ENCODE measurements around the gene CYP4F3. TPM values are rescaled to one million over a fixed set of nuclear protein-coding genes. Genes with fewer than 3 reads are reported as not detected.
A peak's percentile ranks its signal among the peaks of the same experiment; 100 is the strongest.

The CYP4F3 gene
- total and polyA plus RNA-seq, 2 of the 13 experiments (the other 11 are each of a cell fraction or from before 2014, with no cell fraction given) = 17.8 to 22.8 TPM

GRCh38 chr19:15643387-15643786 lies 2.7 kb downstream of the CYP4F3 start (continued):
- TF ChIP-seq ZBTB40 (IDR thresholded peaks at IDR 0.05) = no peak
- no peak for TF ChIP-seq ZBTB40 (CRISPR knock-in tag; IDR thresholded peaks at IDR 0.05)
- no peak for TF ChIP-seq PRDM10 (CRISPR knock-in tag; IDR thresholded peaks at IDR 0.05; ENCODE audit: low read depth)
- no peak for TF ChIP-seq CHD4 (IDR thresholded peaks at IDR 0.05; ENCODE audit: borderline replicate concordance, low read length)
- no peak for TF ChIP-seq SYNCRIP (IDR thresholded peaks at IDR 0.05; ENCODE audit: insufficient read depth, low read depth, low read length)
- TF ChIP-seq, protein P1, sequence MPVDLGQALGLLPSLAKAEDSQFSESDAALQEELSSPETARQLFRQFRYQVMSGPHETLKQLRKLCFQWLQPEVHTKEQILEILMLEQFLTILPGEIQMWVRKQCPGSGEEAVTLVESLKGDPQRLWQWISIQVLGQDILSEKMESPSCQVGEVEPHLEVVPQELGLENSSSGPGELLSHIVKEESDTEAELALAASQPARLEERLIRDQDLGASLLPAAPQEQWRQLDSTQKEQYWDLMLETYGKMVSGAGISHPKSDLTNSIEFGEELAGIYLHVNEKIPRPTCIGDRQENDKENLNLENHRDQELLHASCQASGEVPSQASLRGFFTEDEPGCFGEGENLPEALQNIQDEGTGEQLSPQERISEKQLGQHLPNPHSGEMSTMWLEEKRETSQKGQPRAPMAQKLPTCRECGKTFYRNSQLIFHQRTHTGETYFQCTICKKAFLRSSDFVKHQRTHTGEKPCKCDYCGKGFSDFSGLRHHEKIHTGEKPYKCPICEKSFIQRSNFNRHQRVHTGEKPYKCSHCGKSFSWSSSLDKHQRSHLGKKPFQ (CRISPR knock-in tag; IDR thresholded peaks at IDR 0.05; ENCODE audit: insufficient replicate concordance) = peak; percentile 24
- TF ChIP-seq MLLT10 (CRISPR knock-in tag; IDR thresholded peaks at IDR 0.05) = no peak
- no peak for TF ChIP-seq ZNF713 (CRISPR knock-in tag; IDR thresholded peaks at IDR 0.05)
- peak; percentile 96 for TF ChIP-seq HNF4A (CRISPR knock-in tag; IDR thresholded peaks at IDR 0.05)
- TF ChIP-seq KDM2A (CRISPR knock-in tag; IDR thresholded peaks at IDR 0.05; ENCODE audit: borderline replicate concordance, low read depth) = no peak
- no peak for TF ChIP-seq ZNF839 (CRISPR knock-in tag; IDR thresholded peaks at IDR 0.05; ENCODE audit: borderline replicate concordance)
- TF ChIP-seq CENPT (CRISPR knock-in tag; IDR thresholded peaks at IDR 0.05; ENCODE audit: low read depth) = no peak
- TF ChIP-seq, protein P2, sequence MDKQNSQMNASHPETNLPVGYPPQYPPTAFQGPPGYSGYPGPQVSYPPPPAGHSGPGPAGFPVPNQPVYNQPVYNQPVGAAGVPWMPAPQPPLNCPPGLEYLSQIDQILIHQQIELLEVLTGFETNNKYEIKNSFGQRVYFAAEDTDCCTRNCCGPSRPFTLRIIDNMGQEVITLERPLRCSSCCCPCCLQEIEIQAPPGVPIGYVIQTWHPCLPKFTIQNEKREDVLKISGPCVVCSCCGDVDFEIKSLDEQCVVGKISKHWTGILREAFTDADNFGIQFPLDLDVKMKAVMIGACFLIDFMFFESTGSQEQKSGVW (CRISPR knock-in tag; IDR thresholded peaks at IDR 0.05; ENCODE audit: borderline replicate concordance) = no peak

All from HepG2 (cell line).